Keratinocyte (primary cell): Measurements from ENCODE around the gene NR6A1. TPM values are rescaled to one million over a fixed set of nuclear protein-coding genes. Genes with fewer than 3 reads are reported as not detected.

ENCODE experiments used
- DNase-seq: peaks from one replicate; pipeline ENCODE4 v3.0.0-alpha.2; 2011; ENCODE audit warnings: low read depth, missing footprints, low spot score
- FAIRE-seq: peaks from 2 replicates; lab custom pipeline; 2011; peaks lifted over from hg19 to GRCh38; lab: Jason Lieb, UNC
- H2AFZ ChIP-seq: 2 replicates; pipeline ENCODE4 v1.6.0; 2012; ENCODE audit warnings: low read length, control low read depth, inconsistent platforms; ENCODE audit not compliant: control insufficient read depth
- H3K27ac ChIP-seq: 2 replicates; pipeline ENCODE4 v1.5.1; 2011; ENCODE audit warnings: low read length; ENCODE audit not compliant: control insufficient read depth, insufficient read depth
- H3K27me3 ChIP-seq: 3 replicates; pipeline ENCODE4 v1.6.0; 2011; ENCODE audit warnings: low read length; ENCODE audit not compliant: control insufficient read depth, insufficient read depth; ENCODE audit errors: extremely low read depth
- H3K36me3 ChIP-seq, 2 experiments: 2 replicates in 1 of 2; 3 replicates in 1 of 2; pipeline ENCODE4 v1.5.1; 2011; ENCODE audit warnings: low read length in 2 of 2, mild to moderate bottlenecking in 1 of 2; ENCODE audit not compliant: control insufficient read depth in 2 of 2, insufficient read depth in 2 of 2; ENCODE audit errors: extremely low read depth in 1 of 2
- H3K4me1 ChIP-seq: 3 replicates; pipeline ENCODE4 v1.5.1; 2011; ENCODE audit warnings: low read length; ENCODE audit not compliant: control insufficient read depth, insufficient read depth; ENCODE audit errors: extremely low read depth
- H3K4me2 ChIP-seq: 3 replicates; pipeline ENCODE4 v1.6.0; 2011; ENCODE audit warnings: low read depth, low read length; ENCODE audit not compliant: control insufficient read depth, insufficient read depth; ENCODE audit errors: extremely low read depth
- H3K4me3 ChIP-seq, 3 experiments: fragments of 200-600 bp in 1 of 3; sonication (generic) in 1 of 3; 2 replicates in 2 of 3; 3 replicates in 1 of 3; pipeline ENCODE4 v1.5.1; 2011 to 2016; ENCODE audit warnings: low read length in 3 of 3, mild to moderate bottlenecking in 3 of 3, control low read depth in 2 of 3, inconsistent platforms in 1 of 3, low read depth in 1 of 3, mixed read lengths in 1 of 3, mixed run types in 1 of 3, moderate library complexity in 1 of 3; ENCODE audit not compliant: control insufficient read depth in 2 of 3, insufficient read depth in 2 of 3; ENCODE audit errors: extremely low read depth in 1 of 3
- H3K79me2 ChIP-seq: 2 replicates; pipeline ENCODE4 v1.6.0; 2012; ENCODE audit warnings: low read length; ENCODE audit not compliant: control insufficient read depth, insufficient read depth
- H3K9ac ChIP-seq: 3 replicates; pipeline ENCODE4 v1.6.0; 2011; ENCODE audit warnings: low read length; ENCODE audit not compliant: control insufficient read depth, insufficient read depth; ENCODE audit errors: extremely low read depth
- H3K9me1 ChIP-seq: 3 replicates; pipeline ENCODE4 v1.6.0; 2011; ENCODE audit warnings: low read length; ENCODE audit not compliant: control insufficient read depth, insufficient read depth; ENCODE audit errors: extremely low read depth
- H3K9me3 ChIP-seq: 2 replicates; pipeline ENCODE4 v1.5.1; 2012; ENCODE audit warnings: low read depth, low read length; ENCODE audit not compliant: control insufficient read depth
- H4K20me1 ChIP-seq: 3 replicates; pipeline ENCODE4 v1.6.0; 2011; ENCODE audit warnings: low read length; ENCODE audit not compliant: control insufficient read depth, insufficient read depth; ENCODE audit errors: extremely low read depth
- EZH2 ChIP-seq: IDR thresholded peaks from one replicate; pipeline ENCODE4 v1.6.1; 2012; ENCODE audit warnings: inconsistent platforms, mild to moderate bottlenecking, low read length, moderate library complexity
- dilution Hi-C: fragments of 300-500 bp; cut with MboI; formaldehyde crosslinking; loops from one replicate; pipeline ENCODE4 v1.7.0; 2020; ENCODE audit warnings: low sequenced_read_pairs; ENCODE audit not compliant: extremely low pct_ligation_motif_present
- polyA plus RNA-seq, 5 experiments: library from polyadenylated mRNA; depleted of rRNA in 3 of 5; stranded (reverse) in 3 of 5; stranded (forward) in 1 of 5; unstranded in 1 of 5; fragments of >200 nt; gene quantifications; 1 replicate in 1 of 5; 2 replicates in 3 of 5; 3 replicates in 1 of 5; pipeline versions ENCODE4 v1.2.1 to v1.2.3, GENCODE V29; 2011 to 2012; ENCODE audit warnings: missing spikeins in 2 of 5, low read depth in 1 of 5, low replicate concordance in 1 of 5
- TF ChIP-seq, protein P1 (sequence below), 3 experiments: IDR thresholded peaks in 1 of 3; conservative IDR thresholded peaks in 1 of 3; optimal IDR thresholded peaks in 1 of 3; 2 replicates in 2 of 3; 3 replicates in 1 of 3; pipeline versions ENCODE3 to v1.5.1; 2011; ENCODE audit warnings: low read length in 3 of 3, mild to moderate bottlenecking in 3 of 3, moderate library complexity in 2 of 3, control low read depth in 1 of 3, inconsistent platforms in 1 of 3; ENCODE audit not compliant: insufficient read depth in 2 of 3; ENCODE audit errors: extremely low read depth in 1 of 3

Gene NR6A1
- polyA plus RNA-seq, 1 donor (not counting 4 experiments of a cell fraction or from before 2014, with no cell fraction given): 1.8 TPM

GRCh38 chr9:124631326-124631725 lies 139.8 kb downstream of the NR6A1 start:
- H2AFZ ChIP-seq: no peak overlapping the region
- no peak for FAIRE-seq
- no peaks in the 10 kb centered on the region for H3K27me3 ChIP-seq
- no peak for TF ChIP-seq EZH2
- TF ChIP-seq, protein P1, sequence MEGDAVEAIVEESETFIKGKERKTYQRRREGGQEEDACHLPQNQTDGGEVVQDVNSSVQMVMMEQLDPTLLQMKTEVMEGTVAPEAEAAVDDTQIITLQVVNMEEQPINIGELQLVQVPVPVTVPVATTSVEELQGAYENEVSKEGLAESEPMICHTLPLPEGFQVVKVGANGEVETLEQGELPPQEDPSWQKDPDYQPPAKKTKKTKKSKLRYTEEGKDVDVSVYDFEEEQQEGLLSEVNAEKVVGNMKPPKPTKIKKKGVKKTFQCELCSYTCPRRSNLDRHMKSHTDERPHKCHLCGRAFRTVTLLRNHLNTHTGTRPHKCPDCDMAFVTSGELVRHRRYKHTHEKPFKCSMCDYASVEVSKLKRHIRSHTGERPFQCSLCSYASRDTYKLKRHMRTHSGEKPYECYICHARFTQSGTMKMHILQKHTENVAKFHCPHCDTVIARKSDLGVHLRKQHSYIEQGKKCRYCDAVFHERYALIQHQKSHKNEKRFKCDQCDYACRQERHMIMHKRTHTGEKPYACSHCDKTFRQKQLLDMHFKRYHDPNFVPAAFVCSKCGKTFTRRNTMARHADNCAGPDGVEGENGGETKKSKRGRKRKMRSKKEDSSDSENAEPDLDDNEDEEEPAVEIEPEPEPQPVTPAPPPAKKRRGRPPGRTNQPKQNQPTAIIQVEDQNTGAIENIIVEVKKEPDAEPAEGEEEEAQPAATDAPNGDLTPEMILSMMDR (optimal IDR thresholded peaks at IDR 0.05 in 1 of 3, IDR thresholded peaks at IDR 0.05 in 1 of 3, conservative IDR thresholded peaks at IDR 0.05 in 1 of 3; ENCODE audit: extremely low read depth in 1 of 3, insufficient read depth in 2 of 3, low read length in 3 of 3): no peak
- DNase-seq: no peak
- H3K4me1 ChIP-seq: no peaks in the 10 kb centered on the region
- H3K4me3 ChIP-seq: no peak overlapping the region
- no peak overlapping the region for H3K9ac ChIP-seq
- H3K79me2 ChIP-seq: no peaks in the 10 kb centered on the region
- H4K20me1 ChIP-seq: no peaks in the 10 kb centered on the region
- dilution Hi-C loops: no loop called here
- H3K36me3 ChIP-seq: no peaks in the 10 kb centered on the region
- H3K9me1 ChIP-seq: no peaks in the 10 kb centered on the region
- H3K9me3 ChIP-seq: no peaks in the 10 kb centered on the region
- no peak overlapping the region for H3K4me2 ChIP-seq
- H3K27ac ChIP-seq: no peak overlapping the region

GRCh38 chr9:124629600-124629999 lies 141.5 kb downstream of the NR6A1 start:
- no peak for DNase-seq
- TF ChIP-seq, protein P1 (optimal IDR thresholded peaks at IDR 0.05 in 1 of 3, IDR thresholded peaks at IDR 0.05 in 1 of 3, conservative IDR thresholded peaks at IDR 0.05 in 1 of 3; ENCODE audit: extremely low read depth in 1 of 3, insufficient read depth in 2 of 3, low read length in 3 of 3): no peak
- TF ChIP-seq EZH2: no peak
- no peak overlapping the region for H3K9ac ChIP-seq
- H3K4me1 ChIP-seq: no peaks in the 10 kb centered on the region
- no peak overlapping the region for H3K4me2 ChIP-seq
- no peaks in the 10 kb centered on the region for H4K20me1 ChIP-seq
- no peaks in the 10 kb centered on the region for H3K36me3 ChIP-seq
- FAIRE-seq: peak; percentile 29
- H3K9me1 ChIP-seq: no peaks in the 10 kb centered on the region
- no peaks in the 10 kb centered on the region for H3K79me2 ChIP-seq
- no peak overlapping the region for H2AFZ ChIP-seq
- no peak overlapping the region for H3K27ac ChIP-seq
- dilution Hi-C loops: no loop called here
- H3K9me3 ChIP-seq: no peaks in the 10 kb centered on the region
- H3K27me3 ChIP-seq: no peaks in the 10 kb centered on the region
- no peak overlapping the region for H3K4me3 ChIP-seq
